Measurements from ENCODE around the gene PPIA.

The PPIA gene

DNA sequence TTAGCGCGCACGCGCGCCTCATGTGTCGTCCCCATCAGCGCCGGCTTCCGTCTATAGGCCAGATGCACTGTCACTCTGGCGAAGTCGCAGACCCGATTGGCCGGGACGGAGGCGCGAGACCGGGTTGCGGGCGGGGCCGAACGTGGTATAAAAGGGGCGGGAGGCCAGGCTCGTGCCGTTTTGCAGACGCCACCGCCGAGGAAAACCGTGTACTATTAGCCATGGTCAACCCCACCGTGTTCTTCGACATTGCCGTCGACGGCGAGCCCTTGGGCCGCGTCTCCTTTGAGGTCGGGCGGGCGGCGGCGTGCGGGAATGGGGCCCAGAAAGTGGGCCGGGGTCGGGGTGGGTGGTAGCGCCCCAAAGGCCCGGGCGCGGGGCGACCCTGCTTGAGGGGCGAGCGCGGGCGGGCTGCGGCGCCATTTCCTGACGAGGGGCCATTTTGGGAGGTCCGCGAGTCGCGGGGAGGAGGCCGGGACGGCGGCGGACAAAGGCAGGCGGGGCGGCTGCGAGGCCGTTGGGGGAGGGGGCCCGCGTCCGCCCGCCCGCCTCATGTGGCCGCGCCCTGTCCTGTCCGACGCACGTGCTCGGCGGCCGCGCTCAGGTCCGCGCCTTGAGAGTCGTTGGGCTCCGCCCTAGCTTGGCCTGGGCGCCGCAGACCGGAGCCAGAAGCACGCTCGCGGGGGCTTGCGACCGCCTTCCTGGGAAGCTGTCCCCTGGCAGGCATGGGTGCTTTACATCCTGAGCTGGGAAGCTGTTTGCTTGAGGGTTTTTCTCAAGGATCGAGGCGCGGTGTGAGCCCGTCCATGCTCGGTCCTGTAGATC, at the start of gene PPIA:
TSS of gene PPIA (plus strand) at position 178 of the 825 bp plus-strand sequence. CDS start at position 222, 44 bp downstream.
- DNase-seq, result peak; percentile 93

DNA sequence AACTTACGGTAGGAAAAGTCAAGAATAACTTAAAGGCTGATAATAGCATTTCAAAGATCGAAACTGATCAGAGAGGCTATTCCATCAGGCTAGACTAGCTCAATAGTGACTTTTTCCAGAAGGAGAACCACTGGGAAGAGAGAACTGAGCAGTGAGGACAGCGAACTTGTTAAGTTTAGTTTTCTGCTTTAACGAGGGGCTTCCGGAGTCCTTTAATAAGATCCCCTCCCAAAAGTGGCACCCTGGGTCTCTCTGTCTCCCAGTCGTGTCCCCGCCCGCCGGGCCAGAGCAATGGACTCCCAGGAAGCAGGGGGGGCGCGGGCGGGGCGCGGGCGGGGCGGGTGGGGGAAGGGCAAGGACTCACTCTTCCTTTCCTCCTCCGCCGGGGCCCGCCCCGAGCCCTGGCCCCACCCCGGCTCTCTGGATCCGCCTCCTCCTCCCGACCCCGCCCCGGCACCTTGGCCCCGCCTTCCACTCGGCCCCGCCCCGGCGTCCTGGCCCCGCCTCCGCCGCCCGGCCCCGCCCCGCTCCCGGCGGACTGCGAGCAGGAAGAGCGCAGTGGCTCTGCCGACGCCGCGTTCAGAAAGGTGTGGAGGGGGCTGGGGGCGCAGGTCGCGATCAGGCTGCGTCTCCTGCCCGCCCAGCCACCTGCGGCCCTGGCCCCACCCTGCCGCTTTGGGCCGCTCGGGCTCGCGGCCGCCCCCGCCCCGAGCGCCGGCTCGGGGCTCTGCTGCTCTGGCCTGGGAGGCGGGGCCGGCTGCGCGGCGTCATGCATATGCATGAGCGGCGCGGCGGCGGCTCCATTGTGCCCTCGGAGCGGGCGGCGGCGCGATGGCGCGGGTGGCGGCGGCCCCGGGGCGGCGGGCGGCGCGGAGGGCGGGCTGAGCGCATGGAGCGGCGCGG, 48.2 kb upstream of the PPIA start, which contains the start of gene ZMIZ2:
TSS of gene ZMIZ2 (plus strand) at position 803 of the 903 bp plus-strand sequence. CDS start 7,403 bp downstream, outside the sequence.
- peak; percentile 87 for DNase-seq

DNA sequence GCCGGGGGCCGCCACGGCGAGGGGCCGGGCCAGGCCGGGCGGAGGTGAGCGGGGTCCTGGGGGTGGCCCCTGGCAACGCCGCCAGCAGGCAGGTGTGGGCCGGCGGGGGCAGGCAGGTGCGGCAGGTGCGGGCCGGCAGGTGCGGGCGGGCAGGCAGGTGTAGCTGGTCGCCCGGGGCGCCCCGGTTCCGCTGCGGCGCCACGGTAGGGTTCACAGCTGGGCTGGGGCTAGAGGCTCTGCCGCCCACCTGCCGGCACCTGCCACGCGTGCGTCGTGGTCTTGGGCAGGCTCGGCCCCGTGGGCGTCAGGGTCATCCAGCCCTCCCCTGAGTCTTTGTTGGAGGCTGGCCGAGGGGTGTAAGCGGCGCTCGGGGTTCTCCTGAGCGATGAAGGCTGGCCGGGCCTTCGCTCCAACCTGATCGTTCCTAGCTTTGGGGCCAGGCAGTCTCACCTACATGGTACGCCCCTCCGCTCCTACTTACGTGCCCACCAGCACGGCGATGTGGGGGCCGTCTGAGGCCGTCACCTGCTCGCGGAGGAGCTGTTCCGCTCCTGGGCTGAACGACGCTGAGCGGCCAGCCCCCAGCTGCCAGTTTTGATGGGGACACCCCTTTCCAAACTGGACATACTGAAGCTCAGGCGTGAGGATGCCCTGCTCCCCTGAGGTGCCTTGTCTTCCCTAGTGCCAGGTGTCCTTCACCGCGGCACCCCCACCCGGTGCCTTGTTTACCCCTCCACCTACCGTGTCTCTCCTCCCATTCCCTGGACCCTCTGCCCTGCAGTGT, 47.3 kb upstream of the PPIA start:
- no peak for DNase-seq

- no peak for DNase-seq
Observed at GRCh38 chr7:44749992-44750391, 46.5 kb upstream of the PPIA start.

- no peak for DNase-seq
Observed at GRCh38 chr7:44750424-44750823, 46.1 kb upstream of the PPIA start.

GRCh38 chr7:44750921-44751571, 45.4 kb upstream of the PPIA start:
- DNase-seq, result no peak

DNA sequence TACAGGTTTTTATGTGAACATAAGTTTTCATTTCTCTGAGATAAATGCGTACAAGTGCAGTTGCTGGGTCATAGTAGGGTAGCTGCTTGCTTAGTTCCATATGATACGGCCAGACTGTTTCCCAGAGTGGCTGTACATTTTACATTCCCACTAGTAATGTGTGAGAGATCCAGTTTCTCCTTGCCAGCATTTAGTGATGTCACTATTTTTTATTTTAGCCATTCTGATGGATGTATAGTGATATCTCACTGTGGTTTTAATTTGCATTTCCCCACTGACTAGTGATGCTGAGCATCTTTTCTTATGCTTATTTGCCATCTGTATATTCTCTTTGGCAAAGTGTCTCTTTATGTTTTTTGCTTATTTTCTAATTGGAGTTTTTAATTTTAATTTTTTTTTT, 43.7 kb upstream of the PPIA start:
- no peak for DNase-seq

GRCh38 chr7:44754802-44755697, 41.4 kb upstream of the PPIA start:
- DNase-seq, result no peak

DNA sequence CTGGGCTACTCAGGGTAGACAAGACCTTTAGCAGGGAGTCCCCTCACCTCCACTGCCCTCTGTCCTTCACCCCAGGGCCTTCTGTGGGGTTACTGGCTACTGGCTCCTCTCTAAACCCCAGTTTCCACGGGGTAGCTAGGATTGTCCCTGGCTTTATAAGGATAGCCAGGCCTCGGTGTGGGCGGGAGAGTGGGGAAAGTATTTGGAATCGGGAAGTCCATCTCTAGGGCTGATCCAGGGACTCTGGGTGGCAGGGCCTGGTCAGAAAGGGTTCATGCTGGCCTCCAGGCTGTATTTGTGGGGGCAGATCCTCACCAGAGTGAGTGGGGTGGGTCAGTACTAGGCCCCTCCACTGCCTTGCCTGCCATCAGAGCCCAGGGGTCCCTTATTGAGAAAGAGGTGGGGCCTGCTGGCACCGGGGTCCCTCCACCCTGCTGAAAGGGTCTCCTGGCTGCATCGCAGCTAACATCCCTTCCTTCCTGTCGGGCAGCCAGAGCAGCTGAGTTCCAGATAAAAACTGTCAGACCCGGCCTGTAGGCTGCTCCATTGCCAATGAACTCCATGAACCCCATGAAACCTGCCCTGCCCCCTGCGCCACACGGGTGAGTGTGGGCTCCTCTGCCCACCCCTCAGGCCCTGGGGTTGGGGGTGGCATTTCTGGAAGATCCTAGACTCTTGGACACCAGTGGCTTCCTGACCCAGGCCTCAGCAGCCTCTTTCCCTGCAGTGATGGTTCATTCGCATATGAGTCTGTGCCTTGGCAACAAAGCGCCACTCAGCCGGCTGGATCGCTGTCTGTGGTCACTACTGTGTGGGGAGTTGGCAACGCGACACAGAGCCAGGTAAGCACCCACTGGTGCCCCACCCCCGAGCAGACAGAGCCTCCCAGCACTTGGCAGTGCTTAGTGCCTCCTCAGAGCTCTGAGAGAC, 40.5 kb upstream of the PPIA start:
- no peak for DNase-seq

GRCh38 chr7:44756904-44757303, 39.6 kb upstream of the PPIA start:
- no peak for DNase-seq

GRCh38 chr7:44757311-44757710, 39.2 kb upstream of the PPIA start:
- no peak for DNase-seq

GRCh38 chr7:44757739-44758138, 38.7 kb upstream of the PPIA start:
- no peak for DNase-seq

- no peak for DNase-seq
Observed at GRCh38 chr7:44759246-44759645, 37.2 kb upstream of the PPIA start.

DNA sequence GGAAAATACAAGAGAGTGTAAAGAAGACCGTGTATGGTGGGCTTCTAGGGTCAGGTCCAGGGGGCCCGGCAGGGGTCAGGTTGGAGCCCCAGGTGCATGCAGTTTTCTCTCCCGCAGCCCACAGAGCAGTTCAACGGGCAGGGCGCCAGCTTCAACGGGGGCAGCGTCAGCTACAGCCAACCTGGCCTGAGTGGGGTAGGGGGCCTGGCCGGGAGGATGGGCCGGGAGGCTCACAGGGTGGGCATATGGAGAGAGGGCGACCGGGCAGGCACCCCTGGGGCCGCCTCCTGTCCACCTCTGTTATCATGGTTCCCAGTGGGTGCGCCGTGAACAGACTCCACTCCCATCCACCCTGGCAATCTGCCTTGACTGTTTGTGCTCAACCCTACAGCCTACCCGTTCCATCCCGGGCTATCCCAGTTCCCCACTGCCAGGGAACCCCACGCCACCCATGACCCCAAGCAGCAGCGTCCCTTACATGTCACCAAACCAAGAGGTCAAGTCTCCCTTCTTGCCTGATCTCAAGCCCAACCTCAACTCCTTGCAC, 36.4 kb upstream of the PPIA start:
- no peak for DNase-seq

DNA sequence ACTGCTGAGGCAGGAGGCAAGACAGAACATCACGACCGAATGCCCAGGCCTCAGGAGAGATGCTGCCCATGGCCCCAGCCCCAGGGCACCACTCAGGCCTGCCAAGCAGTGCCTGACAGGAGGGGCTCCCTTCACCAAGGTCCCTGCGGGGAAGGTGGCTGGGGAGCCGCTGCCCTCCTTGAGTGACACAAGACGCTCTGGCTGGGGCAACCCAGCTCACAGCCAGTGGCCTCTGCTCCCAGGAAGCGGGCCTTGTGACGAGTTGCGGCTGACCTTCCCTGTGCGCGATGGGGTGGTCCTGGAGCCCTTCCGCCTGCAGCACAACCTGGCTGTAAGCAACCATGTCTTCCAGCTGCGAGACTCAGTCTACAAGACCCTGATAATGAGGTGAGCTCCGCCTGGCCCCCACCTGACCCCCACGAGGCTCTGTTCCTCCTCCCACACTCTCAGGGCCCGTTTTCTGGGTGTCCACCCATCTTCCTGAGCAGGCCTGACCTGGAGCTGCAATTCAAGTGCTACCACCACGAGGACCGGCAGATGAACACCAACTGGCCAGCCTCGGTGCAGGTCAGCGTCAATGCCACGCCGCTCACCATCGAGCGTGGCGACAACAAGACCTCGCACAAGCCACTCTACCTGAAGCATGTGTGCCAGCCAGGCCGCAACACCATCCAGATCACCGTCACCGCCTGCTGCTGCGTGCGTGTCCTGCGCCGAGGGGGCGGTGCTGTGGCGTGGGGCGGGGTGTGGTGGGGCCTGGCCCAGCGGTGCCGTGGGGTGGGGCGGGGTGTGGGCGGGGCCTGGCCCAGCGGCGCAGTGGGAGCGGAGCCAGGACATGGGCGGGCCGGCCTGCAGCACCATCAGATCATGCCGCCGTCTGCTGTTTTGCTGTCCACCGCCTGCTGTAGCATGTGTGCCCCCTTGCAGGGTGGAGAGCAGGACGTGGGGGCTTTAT, 35.0 kb upstream of the PPIA start:
- no peak for DNase-seq

DNA sequence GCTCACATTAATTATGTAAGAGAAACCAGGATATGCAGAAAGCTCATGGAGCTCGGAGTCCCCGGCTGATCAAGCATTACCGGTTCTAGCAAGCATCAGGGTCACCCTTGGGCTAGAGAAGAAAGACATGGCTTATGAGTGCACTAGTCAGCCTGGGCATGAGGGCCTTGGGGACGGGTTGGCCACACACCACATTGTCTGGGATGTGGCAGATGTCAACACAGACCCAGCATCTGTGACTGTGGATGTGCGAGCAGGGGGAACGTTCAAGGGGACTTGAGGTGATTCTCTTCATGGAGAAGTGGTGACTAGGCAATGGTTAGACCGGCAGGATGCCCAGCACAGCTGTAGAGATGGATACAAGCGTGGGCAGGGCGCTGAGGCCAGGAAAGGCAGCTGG, 34.2 kb upstream of the PPIA start:
- no peak for DNase-seq

GRCh38 chr7:44762726-44763522, 33.6 kb upstream of the PPIA start:
- DNase-seq, result no peak

DNA sequence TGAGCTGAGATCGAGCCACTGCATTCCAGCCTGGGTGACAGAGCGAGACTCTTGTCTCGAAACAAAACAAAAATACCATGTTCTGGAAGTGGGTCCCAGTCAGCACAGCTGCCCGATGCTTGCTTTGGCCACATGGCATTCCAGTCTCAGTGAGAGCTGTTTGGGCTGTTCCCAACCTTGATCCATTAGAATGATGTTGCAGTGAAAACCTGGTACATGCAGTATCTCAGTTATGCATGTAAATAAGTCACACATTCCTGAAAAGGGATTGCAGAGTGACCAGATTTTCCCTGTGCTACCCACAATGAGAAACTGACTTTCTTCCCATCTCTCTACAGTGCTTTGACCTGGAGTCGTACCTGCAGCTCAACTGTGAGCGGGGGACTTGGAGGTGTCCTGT, 32.4 kb upstream of the PPIA start:
- DNase-seq, result no peak

All from 8988T (cell line).